ENCODE measurements around the gene CRYGN. TPM values are rescaled to one million over a fixed set of nuclear protein-coding genes. Genes with fewer than 3 reads are reported as not detected.

The CRYGN gene
- total RNA-seq, 1 donor from 2014 or later, result 1.3 TPM

DNA sequence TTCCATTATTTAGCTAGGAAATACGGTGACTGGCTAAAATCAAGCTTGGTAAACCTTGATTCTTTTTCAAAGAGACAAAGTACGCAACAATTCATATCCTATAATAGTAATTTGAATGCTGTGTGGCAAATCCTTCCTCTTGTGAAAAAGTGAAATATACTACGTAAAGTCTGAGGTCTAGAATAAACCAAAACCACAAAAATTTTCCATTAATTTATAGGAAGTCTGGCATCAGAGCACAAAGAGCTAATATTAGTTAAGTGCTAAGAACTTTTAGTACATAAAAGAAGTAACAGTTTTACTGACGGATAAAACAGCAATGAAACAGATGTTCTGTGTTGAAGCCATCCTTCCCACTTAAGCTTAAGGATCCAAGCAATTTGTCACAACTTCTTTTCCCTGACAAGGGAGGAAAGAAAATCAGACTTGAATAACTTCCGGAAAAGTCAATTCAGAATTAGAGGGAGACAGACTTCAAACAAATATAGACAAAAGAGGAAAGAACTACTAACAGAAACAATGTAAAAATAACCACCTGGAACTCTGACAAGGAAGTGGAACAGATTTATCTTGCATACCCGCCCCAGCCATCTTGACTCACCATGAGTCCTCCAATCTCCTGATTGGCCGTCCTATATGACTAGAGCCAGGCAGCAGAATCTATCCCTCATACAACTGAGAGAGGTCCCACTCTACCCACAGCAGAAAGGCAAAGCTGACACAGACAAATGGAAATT is 45.2 kb upstream of the CRYGN start:
- DNase-seq (ENCODE audit: extremely low spot score, unreplicated experiment), result no peak
- no peaks in the 10 kb centered on the region for H3K27me3 Mint-ChIP-seq

DNA sequence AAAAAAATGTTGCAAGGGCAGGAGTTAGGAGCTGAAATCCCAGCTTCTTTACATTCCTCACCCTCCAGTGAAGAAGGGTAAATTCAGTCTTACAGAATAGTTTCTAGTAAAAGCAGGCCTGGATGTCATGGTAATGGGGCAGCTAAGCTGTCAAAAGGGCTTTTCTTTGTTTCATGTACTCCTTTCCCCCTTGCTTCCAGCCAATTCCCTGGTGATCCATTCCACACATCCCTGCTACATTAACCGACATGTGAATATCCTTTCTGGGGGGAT is 43.7 kb upstream of the CRYGN start:
- no peak for DNase-seq (ENCODE audit: extremely low spot score, unreplicated experiment)
- Mint-ChIP-seq H3K9me3 (no peaks in the 10 kb centered on the region), H3K4me3 (no peak overlapping the region), H3K27me3 (no peaks in the 10 kb centered on the region), H3K4me1 (ENCODE audit: unreplicated experiment) (peaks cover 6% of the 10 kb centered on the region), H3K36me3 (peaks cover 47% of the 10 kb centered on the region), H3K27ac (no peak overlapping the region)
- TF ChIP-seq, protein P1, sequence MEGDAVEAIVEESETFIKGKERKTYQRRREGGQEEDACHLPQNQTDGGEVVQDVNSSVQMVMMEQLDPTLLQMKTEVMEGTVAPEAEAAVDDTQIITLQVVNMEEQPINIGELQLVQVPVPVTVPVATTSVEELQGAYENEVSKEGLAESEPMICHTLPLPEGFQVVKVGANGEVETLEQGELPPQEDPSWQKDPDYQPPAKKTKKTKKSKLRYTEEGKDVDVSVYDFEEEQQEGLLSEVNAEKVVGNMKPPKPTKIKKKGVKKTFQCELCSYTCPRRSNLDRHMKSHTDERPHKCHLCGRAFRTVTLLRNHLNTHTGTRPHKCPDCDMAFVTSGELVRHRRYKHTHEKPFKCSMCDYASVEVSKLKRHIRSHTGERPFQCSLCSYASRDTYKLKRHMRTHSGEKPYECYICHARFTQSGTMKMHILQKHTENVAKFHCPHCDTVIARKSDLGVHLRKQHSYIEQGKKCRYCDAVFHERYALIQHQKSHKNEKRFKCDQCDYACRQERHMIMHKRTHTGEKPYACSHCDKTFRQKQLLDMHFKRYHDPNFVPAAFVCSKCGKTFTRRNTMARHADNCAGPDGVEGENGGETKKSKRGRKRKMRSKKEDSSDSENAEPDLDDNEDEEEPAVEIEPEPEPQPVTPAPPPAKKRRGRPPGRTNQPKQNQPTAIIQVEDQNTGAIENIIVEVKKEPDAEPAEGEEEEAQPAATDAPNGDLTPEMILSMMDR (conservative IDR thresholded peaks at IDR 0.05), result no peak

More for the DNA sequence above, 45.2 kb upstream of the CRYGN start:
- TF ChIP-seq, protein P1 (conservative IDR thresholded peaks at IDR 0.05), result no peak
- Mint-ChIP-seq H3K27ac (peak overlapping the region; percentile 82), H3K36me3 (peaks cover 46% of the 10 kb centered on the region), H3K9me3 (no peaks in the 10 kb centered on the region), H3K4me1 (ENCODE audit: unreplicated experiment) (peaks cover 14% of the 10 kb centered on the region), H3K4me3 (no peak overlapping the region)

- peak overlapping the region; percentile 2 for H3K27ac Mint-ChIP-seq
- H3K36me3 Mint-ChIP-seq, result peaks cover 47% of the 10 kb centered on the region
- H3K9me3 Mint-ChIP-seq, result no peaks in the 10 kb centered on the region
Measured at GRCh38 chr7:151482883-151483710, 43.2 kb upstream of the CRYGN start.

GRCh38 chr7:151481650-151482505 is 41.9 kb upstream of the CRYGN start:
- no peaks in the 10 kb centered on the region for H3K9me3 Mint-ChIP-seq
- DNase-seq (ENCODE audit: extremely low spot score, unreplicated experiment), result no peak
- TF ChIP-seq, protein P1 (conservative IDR thresholded peaks at IDR 0.05), result no peak
- no peaks in the 10 kb centered on the region for H3K27me3 Mint-ChIP-seq
- no peak overlapping the region for H3K27ac Mint-ChIP-seq
- peaks cover 6% of the 10 kb centered on the region for H3K4me1 Mint-ChIP-seq (ENCODE audit: unreplicated experiment)
- no peak overlapping the region for H3K4me3 Mint-ChIP-seq
- peaks cover 47% of the 10 kb centered on the region for H3K36me3 Mint-ChIP-seq

More at GRCh38 chr7:151482883-151483710, 43.2 kb upstream of the CRYGN start:
- H3K4me1 Mint-ChIP-seq (ENCODE audit: unreplicated experiment), result peaks cover 6% of the 10 kb centered on the region
- TF ChIP-seq, protein P1 (conservative IDR thresholded peaks at IDR 0.05), result no peak
- no peak overlapping the region for H3K4me3 Mint-ChIP-seq
- no peak for DNase-seq (ENCODE audit: extremely low spot score, unreplicated experiment)
- H3K27me3 Mint-ChIP-seq, result no peaks in the 10 kb centered on the region

DNA sequence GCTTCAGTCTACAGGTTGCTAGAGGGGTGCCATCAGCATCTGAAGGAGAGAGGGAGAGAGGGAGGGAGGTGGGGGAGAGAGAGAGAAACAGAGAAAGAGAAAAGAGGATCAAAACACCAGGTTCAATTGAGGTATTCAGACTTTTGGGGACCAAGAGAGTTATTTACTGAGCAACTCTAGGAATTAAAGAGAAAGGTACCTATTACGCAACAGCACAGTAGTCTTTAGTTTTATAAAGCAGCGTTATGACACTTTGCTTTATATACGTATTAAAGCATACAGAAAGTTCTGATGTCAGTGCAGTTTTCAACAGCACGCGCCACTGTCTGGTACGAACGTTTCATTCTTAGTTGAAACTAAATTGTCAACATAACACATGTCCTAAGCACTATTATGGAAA is 37.9 kb upstream of the CRYGN start:
- H3K4me3 Mint-ChIP-seq, result no peak overlapping the region
- no peak overlapping the region for H3K27ac Mint-ChIP-seq
- no peaks in the 10 kb centered on the region for H3K27me3 Mint-ChIP-seq
- TF ChIP-seq, protein P1 (conservative IDR thresholded peaks at IDR 0.05), result no peak
- peaks cover 2% of the 10 kb centered on the region for H3K4me1 Mint-ChIP-seq (ENCODE audit: unreplicated experiment)
- no peaks in the 10 kb centered on the region for H3K9me3 Mint-ChIP-seq
- H3K36me3 Mint-ChIP-seq, result peaks cover 37% of the 10 kb centered on the region
- no peak for DNase-seq (ENCODE audit: extremely low spot score, unreplicated experiment)

All from type B pancreatic cell (in vitro differentiated cells).